A549 (cell line): ENCODE measurements around the gene CHSY3.

Experiments
- CEBPB ChIP-seq, 2 experiments: fragments of >200 bp in 1 of 2; sonication (Bioruptor Twin) in 1 of 2; formaldehyde crosslinking in 1 of 2; IDR thresholded peaks; 2 replicates each; pipeline ENCODE4 v1.6.1; 2012 to 2016
- CHD4 ChIP-seq: fragments of 200-600 bp; sonication (generic); IDR thresholded peaks from 2 replicates; pipeline ENCODE4 v1.6.1; 2016; ENCODE audit warnings: antibody characterized with exemption, mild to moderate bottlenecking, borderline replicate concordance
- EP300 ChIP-seq, 2 experiments: fragments of >200 bp; sonication (Bioruptor Twin); formaldehyde crosslinking; IDR thresholded peaks; 2 replicates in 1 of 2; 3 replicates in 1 of 2; pipeline ENCODE4 v1.6.1; 2016 to 2017
- HDAC2 ChIP-seq: fragments of 200-600 bp; sonication (generic); IDR thresholded peaks from 2 replicates; pipeline ENCODE4 v1.6.1; 2016
- HOXA7 ChIP-seq: fragments of 250-450 bp; sonication (Bioruptor Pico); IDR thresholded peaks from 2 replicates; pipeline ENCODE4 v1.5.0; 2020; ENCODE audit warnings: mild to moderate bottlenecking, moderate library complexity
- JUN ChIP-seq, 2 experiments: fragments of >200 bp; sonication (Bioruptor Twin); formaldehyde crosslinking; IDR thresholded peaks; 2 replicates in 1 of 2; 3 replicates in 1 of 2; pipeline ENCODE4 v1.6.1; 2016 to 2017
- POLR2A ChIP-seq: IDR thresholded peaks from 2 replicates; pipeline ENCODE4 v1.6.1; 2012; ENCODE audit warnings: mild to moderate bottlenecking, low read length
- RCOR1 ChIP-seq: fragments of 150-350 bp; IDR thresholded peaks from 2 replicates; pipeline ENCODE4 v1.6.1; 2014; ENCODE audit warnings: antibody characterized with exemption, low read length, low read depth
- SMC3 ChIP-seq: fragments of >200 bp; sonication (Bioruptor Twin); formaldehyde crosslinking; IDR thresholded peaks from 3 replicates; pipeline ENCODE4 v1.6.1; 2018; ENCODE audit warnings: inconsistent platforms
- TF ChIP-seq, protein P1 (sequence below): fragments of >200 bp; sonication (Bioruptor Twin); formaldehyde crosslinking; IDR thresholded peaks from 3 replicates; pipeline ENCODE4 v1.5.1; 2016
- TF ChIP-seq, protein P2 (sequence below): fragments of 450-650 bp; IDR thresholded peaks from 2 replicates; pipeline ENCODE4 v1.6.1; 2014; ENCODE audit warnings: antibody characterized with exemption

DNA sequence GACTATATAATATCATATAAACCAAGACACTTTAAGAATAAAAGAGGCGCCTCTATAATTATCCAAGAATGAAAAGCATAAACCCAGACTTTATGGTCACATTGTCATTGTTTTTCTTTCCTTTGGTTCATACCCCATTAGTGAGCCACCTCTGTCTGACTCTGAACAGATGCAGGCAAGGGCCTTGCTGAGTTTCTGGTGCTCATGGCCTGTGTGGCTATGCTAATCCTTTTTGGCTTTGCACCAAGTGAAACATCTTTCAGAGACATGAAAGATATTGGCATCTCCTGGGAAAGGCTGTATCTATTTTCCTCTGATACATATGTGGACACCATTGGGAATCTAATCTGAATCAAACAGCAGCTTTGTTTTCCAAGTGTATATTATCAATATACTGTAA is 222.5 kb downstream of the CHSY3 start:
- TF ChIP-seq EP300 (IDR thresholded peaks at IDR 0.05) (no peak), SMC3 (no peak), JUN (IDR thresholded peaks at IDR 0.05) (no peak), POLR2A (no peak), CEBPB (IDR thresholded peaks at IDR 0.05) (no peak), CHD4 (no peak), HDAC2 (no peak), RCOR1 (no peak), HOXA7 (CRISPR knock-in tag) (no peak)
- TF ChIP-seq, protein P1, sequence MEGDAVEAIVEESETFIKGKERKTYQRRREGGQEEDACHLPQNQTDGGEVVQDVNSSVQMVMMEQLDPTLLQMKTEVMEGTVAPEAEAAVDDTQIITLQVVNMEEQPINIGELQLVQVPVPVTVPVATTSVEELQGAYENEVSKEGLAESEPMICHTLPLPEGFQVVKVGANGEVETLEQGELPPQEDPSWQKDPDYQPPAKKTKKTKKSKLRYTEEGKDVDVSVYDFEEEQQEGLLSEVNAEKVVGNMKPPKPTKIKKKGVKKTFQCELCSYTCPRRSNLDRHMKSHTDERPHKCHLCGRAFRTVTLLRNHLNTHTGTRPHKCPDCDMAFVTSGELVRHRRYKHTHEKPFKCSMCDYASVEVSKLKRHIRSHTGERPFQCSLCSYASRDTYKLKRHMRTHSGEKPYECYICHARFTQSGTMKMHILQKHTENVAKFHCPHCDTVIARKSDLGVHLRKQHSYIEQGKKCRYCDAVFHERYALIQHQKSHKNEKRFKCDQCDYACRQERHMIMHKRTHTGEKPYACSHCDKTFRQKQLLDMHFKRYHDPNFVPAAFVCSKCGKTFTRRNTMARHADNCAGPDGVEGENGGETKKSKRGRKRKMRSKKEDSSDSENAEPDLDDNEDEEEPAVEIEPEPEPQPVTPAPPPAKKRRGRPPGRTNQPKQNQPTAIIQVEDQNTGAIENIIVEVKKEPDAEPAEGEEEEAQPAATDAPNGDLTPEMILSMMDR, result no peak
- TF ChIP-seq, protein P2, sequence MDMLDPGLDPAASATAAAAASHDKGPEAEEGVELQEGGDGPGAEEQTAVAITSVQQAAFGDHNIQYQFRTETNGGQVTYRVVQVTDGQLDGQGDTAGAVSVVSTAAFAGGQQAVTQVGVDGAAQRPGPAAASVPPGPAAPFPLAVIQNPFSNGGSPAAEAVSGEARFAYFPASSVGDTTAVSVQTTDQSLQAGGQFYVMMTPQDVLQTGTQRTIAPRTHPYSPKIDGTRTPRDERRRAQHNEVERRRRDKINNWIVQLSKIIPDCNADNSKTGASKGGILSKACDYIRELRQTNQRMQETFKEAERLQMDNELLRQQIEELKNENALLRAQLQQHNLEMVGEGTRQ, result no peak
